Ishikawa (cell line): Measurements from ENCODE around the gene OR10H1.

Experiments
- EP300 ChIP-seq: IDR thresholded peaks from 2 replicates; pipeline ENCODE4 v1.6.1; 2012; ENCODE audit warnings: borderline replicate concordance
- NFIC ChIP-seq: IDR thresholded peaks from 2 replicates; pipeline ENCODE4 v1.6.1; 2012
- RAD21 ChIP-seq: IDR thresholded peaks from 2 replicates; pipeline ENCODE4 v1.6.1; 2012; ENCODE audit warnings: low read depth
- TCF12 ChIP-seq: IDR thresholded peaks from 2 replicates; pipeline ENCODE4 v1.6.1; 2012; ENCODE audit warnings: low read depth
- USF1 ChIP-seq: IDR thresholded peaks from 2 replicates; pipeline ENCODE4 v1.6.1; 2012
- TF ChIP-seq, protein P1 (sequence below): IDR thresholded peaks from 2 replicates; pipeline ENCODE4 v1.6.1; 2012

GRCh38 chr19:15769586-15769985 is 45.9 kb downstream of the OR10H1 start:
- TF ChIP-seq EP300, result no peak
- TF ChIP-seq, protein P1, sequence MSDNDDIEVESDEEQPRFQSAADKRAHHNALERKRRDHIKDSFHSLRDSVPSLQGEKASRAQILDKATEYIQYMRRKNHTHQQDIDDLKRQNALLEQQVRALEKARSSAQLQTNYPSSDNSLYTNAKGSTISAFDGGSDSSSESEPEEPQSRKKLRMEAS, result no peak
- TF ChIP-seq USF1, result no peak
- no peak for TF ChIP-seq TCF12
- no peak for TF ChIP-seq NFIC
- TF ChIP-seq RAD21, result no peak
